ENCODE measurements around the gene NPR3.

GRCh38 chr5:32814141-32814540, 103.0 kb downstream of the NPR3 start:
- TF ChIP-seq, protein P1, sequence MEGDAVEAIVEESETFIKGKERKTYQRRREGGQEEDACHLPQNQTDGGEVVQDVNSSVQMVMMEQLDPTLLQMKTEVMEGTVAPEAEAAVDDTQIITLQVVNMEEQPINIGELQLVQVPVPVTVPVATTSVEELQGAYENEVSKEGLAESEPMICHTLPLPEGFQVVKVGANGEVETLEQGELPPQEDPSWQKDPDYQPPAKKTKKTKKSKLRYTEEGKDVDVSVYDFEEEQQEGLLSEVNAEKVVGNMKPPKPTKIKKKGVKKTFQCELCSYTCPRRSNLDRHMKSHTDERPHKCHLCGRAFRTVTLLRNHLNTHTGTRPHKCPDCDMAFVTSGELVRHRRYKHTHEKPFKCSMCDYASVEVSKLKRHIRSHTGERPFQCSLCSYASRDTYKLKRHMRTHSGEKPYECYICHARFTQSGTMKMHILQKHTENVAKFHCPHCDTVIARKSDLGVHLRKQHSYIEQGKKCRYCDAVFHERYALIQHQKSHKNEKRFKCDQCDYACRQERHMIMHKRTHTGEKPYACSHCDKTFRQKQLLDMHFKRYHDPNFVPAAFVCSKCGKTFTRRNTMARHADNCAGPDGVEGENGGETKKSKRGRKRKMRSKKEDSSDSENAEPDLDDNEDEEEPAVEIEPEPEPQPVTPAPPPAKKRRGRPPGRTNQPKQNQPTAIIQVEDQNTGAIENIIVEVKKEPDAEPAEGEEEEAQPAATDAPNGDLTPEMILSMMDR (IDR thresholded peaks at IDR 0.05) = no peak
- TF ChIP-seq POLR2AphosphoS5 (IDR thresholded peaks at IDR 0.05) (no peak), POLR2A (IDR thresholded peaks at IDR 0.05) (no peak)

Data from suprapubic skin (tissue), 4 donors.